Right atrium auricular region (tissue), 2 donors: ENCODE data around the gene SCTR. TPM values are rescaled to one million over a fixed set of nuclear protein-coding genes. Genes with fewer than 3 reads are reported as not detected.

ENCODE experiments used
- DNase-seq: peaks from one replicate; pipeline ENCODE4 v3.0.0-alpha.2; 2019; ENCODE audit warnings: low spot score
- H3K27ac ChIP-seq, 2 donors: fragments of 200-600 bp; sonication (generic); 1 replicate in 1 of 2; 2 replicates in 1 of 2; pipeline ENCODE4 v1.5.1; 2016 to 2019
- H3K27me3 ChIP-seq, 2 donors: fragments of 200-600 bp; sonication (generic); one replicate each; pipeline versions ENCODE4 v1.5.1 to v1.6.0; 2017 to 2019
- H3K36me3 ChIP-seq: fragments of 200-600 bp; sonication (generic); one replicate; pipeline ENCODE4 v1.5.1; 2016
- H3K4me1 ChIP-seq, 2 donors: fragments of 200-600 bp; sonication (generic); one replicate each; pipeline versions ENCODE4 v1.5.1 to v1.6.0; 2017 to 2019
- H3K4me3 ChIP-seq, 2 donors: fragments of 200-600 bp; sonication (generic); 1 replicate in 1 of 2; 2 replicates in 1 of 2; pipeline ENCODE4 v1.5.1; 2017 to 2019; ENCODE audit warnings: mild to moderate bottlenecking in 1 of 2, moderate library complexity in 1 of 2
- H3K9me3 ChIP-seq, 2 donors: fragments of 200-600 bp; sonication (generic); one replicate each; pipeline ENCODE4 v1.5.1; 2019
- CTCF ChIP-seq, 2 donors: fragments of 200-600 bp; sonication (generic); IDR thresholded peaks; one replicate each; pipeline ENCODE4 v1.5.1; 2019; ENCODE audit warnings: antibody characterized with exemption in 2 of 2
- total RNA-seq, 2 donors: library from RNA; depleted of rRNA; stranded (reverse); fragments of >200 nt; gene quantifications; one replicate each; pipeline ENCODE4 v1.1.0, GENCODE V29; 2016

SCTR gene
- total RNA-seq, 2 donors from 2014 or later = not detected

DNA sequence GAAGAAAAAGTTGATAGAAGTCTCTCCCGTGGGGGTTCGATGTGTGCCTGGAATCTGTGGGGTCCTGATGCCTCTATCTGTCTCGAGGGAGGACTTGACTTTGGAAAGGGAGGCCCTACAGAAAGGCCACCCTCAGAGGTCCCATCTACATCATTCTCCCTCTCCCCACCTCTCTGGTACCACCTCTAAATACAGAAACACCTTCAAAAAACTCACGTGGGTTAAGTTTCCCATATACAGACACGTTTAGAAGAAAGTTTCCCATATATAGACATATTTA lies 97.9 kb downstream of the SCTR start:
- H3K4me3 ChIP-seq = no peak overlapping the region
- no peaks in the 10 kb centered on the region for H3K9me3 ChIP-seq
- no peaks in the 10 kb centered on the region for H3K27me3 ChIP-seq
- peaks cover 0 to 23% of the 10 kb centered on the region in 2 donors for H3K4me1 ChIP-seq
- no peak for DNase-seq
- H3K27ac ChIP-seq = no peak overlapping the region
- TF ChIP-seq CTCF (IDR thresholded peaks at IDR 0.05) = no peak
- H3K36me3 ChIP-seq = no peaks in the 10 kb centered on the region

- Histone ChIP-seq H3K36me3 (no peaks in the 10 kb centered on the region), H3K27me3 (no peaks in the 10 kb centered on the region), H3K4me3 (no peak overlapping the region), H3K9me3 (no peaks in the 10 kb centered on the region), H3K4me1 (peaks cover 0 to 20% of the 10 kb centered on the region in 2 donors), H3K27ac (no peak overlapping the region)
- no peak for DNase-seq
- TF ChIP-seq CTCF (IDR thresholded peaks at IDR 0.05) = no peak
Observed at GRCh38 chr2:119425620-119426395, 98.5 kb downstream of the SCTR start.

DNA sequence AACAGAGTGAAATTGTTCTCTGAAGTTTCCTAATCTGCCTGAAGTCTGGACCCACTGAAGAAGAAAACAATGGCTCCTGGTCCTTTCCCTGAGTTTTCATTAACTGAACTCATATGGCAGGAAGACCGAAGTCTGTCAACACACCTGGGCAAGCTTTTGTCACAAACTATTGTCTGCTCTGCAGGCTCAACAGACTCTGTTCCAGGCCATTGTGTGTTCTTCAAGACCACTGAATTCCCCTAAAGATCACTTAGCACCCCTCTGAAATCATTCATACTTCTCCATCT lies 99.2 kb downstream of the SCTR start:
- Histone ChIP-seq H3K4me3 (no peak overlapping the region), H3K27ac (no peak overlapping the region), H3K27me3 (no peaks in the 10 kb centered on the region), H3K36me3 (no peaks in the 10 kb centered on the region), H3K9me3 (no peaks in the 10 kb centered on the region), H3K4me1 (peaks cover 0 to 20% of the 10 kb centered on the region in 2 donors)
- no peak for TF ChIP-seq CTCF (IDR thresholded peaks at IDR 0.05)
- no peak for DNase-seq

GRCh38 chr2:119424284-119425118 lies 99.8 kb downstream of the SCTR start:
- no peak for TF ChIP-seq CTCF (IDR thresholded peaks at IDR 0.05)
- Histone ChIP-seq H3K27me3 (no peaks in the 10 kb centered on the region), H3K4me1 (peaks cover 0 to 20% of the 10 kb centered on the region in 2 donors), H3K9me3 (no peaks in the 10 kb centered on the region), H3K27ac (no peak overlapping the region), H3K4me3 (no peak overlapping the region), H3K36me3 (no peaks in the 10 kb centered on the region)
- no peak for DNase-seq

DNA sequence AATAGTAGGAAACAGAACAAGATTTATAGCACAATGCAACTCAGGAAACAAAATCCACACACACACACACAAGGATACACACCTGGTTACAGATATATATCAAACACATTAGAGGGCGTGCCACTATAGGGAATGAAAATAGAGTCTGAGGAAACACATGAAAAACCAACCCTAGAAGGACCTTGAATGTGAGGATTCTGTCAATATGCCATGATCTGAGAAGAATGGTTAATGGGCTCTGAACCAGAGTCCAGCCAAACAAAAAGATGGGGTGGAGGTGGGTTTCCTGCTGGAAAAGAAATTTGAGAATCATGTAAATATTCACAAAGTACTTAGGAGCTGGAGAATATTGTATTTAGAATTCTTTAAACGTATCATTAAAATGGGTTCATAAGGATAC lies 100.5 kb downstream of the SCTR start:
- Histone ChIP-seq H3K36me3 (no peaks in the 10 kb centered on the region), H3K4me1 (peaks cover 0 to 16% of the 10 kb centered on the region in 2 donors), H3K4me3 (no peak overlapping the region), H3K27me3 (no peaks in the 10 kb centered on the region), H3K27ac (no peak overlapping the region), H3K9me3 (no peaks in the 10 kb centered on the region)
- DNase-seq = no peak
- TF ChIP-seq CTCF (IDR thresholded peaks at IDR 0.05) = no peak
